A204.1 (cell line): ENCODE data around the gene ZNF584.

Source experiments
- FAIRE-seq: peaks from 2 replicates; lab custom pipeline; 2012; peaks lifted over from hg19 to GRCh38; lab: Jason Lieb, UNC

ZNF584 gene

DNA sequence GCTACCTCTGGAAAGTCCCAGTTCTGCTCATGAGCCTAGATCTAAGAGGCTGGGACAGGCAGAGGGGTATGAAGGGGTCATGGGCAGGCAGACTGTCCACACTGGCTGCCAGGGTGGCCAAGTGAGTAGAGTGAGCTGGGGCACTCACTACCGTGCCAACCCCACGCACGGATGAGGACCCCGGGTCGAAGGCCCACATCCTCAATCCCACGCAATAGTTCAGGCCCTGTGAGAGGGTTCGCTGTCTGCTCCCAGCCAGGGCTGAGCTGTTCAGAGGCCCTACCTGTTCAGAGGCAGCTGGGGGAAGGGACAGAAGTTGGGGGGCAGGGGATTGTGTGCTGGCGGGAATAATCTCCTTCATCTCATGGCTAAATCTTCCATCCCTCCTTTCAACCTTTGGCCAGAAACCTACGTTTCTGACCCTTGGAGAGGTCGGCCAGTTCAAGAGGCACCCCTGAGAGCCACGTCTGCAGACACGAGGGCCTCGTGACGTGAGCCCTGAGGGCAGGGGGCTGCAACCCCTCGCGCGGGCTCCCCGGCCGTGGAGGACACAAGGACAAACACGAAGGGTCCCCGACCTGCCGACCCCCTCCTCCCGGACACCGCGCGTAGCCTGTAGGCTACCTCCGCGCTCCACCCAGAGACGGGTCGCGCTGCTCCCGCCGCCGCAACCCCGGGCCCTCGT lies 22.4 kb upstream of the ZNF584 start:
- FAIRE-seq = no peak

DNA sequence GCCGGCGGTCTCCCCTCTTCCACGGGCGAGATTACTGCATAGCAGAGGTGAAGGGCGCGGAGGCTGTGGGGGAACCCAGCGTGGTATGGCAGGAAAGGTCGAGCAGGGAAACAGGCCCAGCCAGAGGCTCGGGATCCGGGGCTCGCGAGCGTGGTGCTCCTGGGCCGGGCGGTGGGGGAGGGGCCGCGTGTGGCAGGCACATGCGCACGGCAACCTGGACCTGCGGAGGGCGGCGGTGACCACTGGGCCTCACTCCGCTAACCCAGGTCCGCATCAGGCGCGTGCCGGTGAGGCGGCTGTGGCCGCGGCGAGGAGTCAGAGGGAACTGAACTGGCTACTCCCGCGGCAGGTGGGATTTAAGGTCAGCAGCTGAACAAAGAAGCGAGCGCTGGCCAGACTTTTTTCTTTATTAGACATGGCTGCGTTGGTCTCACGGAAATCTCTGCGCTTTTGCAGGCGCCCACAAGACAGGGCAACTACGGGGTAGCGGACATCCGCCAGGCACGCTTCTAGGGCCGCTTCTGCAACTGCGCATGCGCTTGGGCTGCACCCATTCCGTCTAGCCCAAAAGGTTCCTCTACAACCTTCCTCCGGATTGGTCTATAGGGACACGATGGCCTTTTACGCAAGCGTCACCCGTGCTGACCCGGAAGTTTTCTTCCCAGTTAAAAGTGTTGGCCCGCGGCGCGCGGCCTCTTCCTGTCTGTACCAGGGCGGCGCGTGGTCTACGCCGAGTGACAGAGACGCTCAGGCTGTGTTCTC lies 21.7 kb upstream of the ZNF584 start, which contains the start of gene RPS5:
RPS5 (plus strand) TSS at position 694 of the 762 bp plus-strand sequence. CDS start 869 bp downstream, outside the sequence.
- FAIRE-seq = peak; percentile 97

- FAIRE-seq = no peak
Measured at GRCh38 chr19:58387338-58388174, 20.9 kb upstream of the ZNF584 start.

DNA sequence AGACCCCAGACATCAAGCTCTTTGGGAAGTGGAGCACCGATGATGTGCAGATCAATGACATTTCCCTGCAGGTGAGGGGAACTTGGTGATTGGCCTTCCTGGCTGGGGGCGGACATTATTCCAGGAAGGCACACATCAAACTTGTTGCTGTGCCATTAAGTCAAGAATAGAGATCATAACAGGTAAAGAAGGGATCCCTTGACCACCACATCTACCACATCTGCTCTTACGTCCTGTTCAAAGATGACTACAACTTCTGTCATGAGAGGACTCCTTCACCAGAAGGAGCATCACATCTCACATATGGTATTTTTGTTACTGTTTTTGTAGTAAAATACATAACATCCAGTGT lies 20.3 kb upstream of the ZNF584 start:
- FAIRE-seq = no peak

GRCh38 chr19:58392945-58393724 lies 15.3 kb upstream of the ZNF584 start:
- FAIRE-seq = no peak

DNA sequence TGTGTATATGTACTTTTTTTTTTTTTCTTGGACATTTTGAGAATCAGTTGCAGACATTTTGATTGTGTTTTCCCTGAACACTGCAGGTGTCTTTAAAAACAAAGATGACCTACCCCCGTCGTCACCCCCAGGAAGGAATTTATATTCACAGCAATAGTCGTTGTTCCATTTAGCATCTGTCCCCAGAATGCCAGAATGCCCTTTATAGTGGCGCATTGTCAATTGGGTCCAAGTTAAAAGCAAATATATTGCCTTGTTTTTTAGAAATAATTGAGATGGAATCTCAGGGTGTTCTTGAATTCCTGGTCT lies 14.8 kb upstream of the ZNF584 start:
- FAIRE-seq = no peak

- FAIRE-seq = no peak
Measured at GRCh38 chr19:58394821-58395219, 13.6 kb upstream of the ZNF584 start.

DNA sequence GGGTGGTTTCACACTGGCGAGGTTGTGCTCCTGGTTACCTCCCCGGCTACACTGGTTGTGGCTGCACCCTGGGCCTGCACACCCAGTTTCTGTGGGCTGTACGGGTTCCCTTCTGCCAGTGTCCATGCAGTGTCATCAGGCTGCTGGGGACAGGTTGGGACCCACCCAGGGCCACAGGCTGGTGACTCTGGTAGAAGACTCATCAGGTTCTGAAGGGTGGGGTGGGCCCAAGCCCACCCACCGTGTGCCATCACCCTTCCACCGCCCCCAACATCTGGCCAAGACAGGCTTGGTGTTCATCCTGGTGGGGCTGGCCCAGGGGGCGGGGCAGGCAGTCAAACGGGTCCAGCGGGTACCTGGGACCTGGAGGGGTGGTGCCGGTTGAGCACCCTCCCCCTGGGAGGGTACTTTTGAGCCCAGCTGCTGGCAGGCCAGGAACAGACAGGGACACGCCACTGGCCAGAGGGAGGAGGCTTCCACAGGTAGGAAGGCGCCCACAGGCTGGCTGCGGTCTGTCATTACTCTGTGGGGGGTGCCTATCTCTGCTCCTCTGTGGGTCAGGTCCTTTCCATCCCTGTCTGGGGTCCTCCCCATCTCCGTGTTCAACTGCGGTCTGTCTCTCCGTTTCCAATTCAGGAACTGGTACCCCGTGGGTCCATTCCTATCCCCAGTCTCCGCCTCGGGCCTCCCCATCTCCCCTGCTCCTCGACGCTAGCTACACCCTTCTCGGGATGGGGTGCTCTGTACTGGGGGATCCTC lies 13.1 kb upstream of the ZNF584 start, which contains the start of gene RNF225:
RNF225 (plus strand) TSS at position 437 of the 759 bp plus-strand sequence. CDS start 434 bp downstream, outside the sequence.
- no peak for FAIRE-seq

DNA sequence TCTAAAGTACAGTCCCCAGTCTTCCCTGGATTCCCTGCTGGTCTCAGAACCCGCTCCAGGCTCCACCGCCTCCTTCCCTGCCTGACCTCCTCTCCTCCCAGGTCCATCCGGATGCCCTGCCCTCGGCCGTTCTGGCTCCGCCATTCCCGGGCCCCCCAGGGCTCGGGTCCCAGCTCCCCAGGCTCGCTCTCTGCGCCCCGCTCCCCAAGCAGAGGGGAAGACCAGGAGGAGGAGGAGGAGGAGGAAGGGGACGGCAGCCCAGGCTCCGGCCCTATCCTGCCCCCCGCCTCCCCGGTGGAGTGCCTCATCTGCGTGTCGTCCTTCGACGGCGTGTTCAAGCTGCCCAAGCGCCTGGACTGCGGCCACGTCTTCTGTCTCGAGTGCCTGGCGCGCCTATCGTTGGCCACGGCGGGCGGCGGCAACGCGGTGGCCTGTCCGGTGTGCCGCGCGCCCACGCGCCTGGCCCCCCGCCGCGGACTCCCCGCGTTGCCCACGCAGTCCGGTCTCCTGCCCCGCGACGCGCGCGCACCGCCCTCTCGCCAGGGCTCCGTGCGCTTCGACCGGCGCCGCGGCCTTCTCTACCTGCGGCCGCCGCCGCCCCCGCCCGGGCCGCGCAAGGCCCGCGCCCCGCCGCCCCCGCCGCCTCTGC lies 12.3 kb upstream of the ZNF584 start:
- FAIRE-seq = no peak

GRCh38 chr19:58396691-58397532 lies 11.5 kb upstream of the ZNF584 start:
- FAIRE-seq = no peak

DNA sequence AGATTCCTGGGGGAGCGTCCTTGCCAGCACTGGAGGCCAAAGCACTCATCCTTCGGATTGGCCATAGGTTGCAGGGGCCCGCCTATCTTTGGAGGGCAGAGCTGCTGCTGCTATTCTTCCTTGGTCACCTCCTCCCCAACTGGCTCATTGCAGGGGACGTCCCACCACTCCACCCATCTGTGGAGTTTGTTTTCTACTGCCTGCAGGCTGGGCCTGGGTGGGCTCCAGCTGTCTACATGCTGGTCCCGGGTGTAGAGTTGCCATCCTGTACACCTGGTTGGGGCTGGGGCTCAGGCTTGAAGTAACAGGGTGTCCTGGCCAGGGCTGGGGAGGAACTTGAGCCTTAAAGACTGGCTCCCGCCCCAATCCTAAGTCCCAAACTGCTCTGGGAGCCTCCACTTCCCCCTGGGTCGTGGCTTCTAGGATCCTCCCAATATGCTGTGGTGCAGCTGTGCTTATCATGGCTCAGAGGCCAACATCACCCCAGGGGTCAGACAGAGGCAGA lies 10.9 kb upstream of the ZNF584 start:
- no peak for FAIRE-seq

DNA sequence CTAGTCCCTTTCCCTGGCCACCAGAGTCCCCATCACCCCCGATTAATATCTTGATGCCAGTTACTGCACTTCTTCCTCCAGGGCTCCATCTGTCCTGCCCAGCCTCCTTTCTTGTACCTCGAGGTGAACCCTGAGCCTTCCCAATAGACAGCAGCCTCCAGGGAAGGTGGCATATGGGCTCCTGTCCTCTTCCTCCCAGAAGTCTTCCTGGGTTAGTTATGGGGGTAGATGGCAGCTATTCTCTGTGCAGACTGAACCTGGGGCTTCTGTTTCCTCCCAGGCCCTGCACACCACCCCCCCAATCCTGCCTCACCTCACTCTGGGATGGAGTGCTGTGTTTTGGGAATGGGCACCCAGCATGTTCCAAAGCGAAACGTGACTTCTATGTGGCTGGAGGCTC lies 10.4 kb upstream of the ZNF584 start:
- FAIRE-seq = no peak

- FAIRE-seq = no peak
Measured at GRCh38 chr19:58398545-58398944, 9.9 kb upstream of the ZNF584 start.

GRCh38 chr19:58399903-58400302 lies 8.5 kb upstream of the ZNF584 start:
- FAIRE-seq = no peak

- FAIRE-seq = no peak
Measured at GRCh38 chr19:58400316-58400915, 8.0 kb upstream of the ZNF584 start.

GRCh38 chr19:58400916-58401839 lies 7.3 kb upstream of the ZNF584 start:
- FAIRE-seq = peak; percentile 99

GRCh38 chr19:58401840-58402421 lies 6.5 kb upstream of the ZNF584 start:
- no peak for FAIRE-seq
